ENCODE data around the gene EDN2. TPM values are rescaled to one million over a fixed set of nuclear protein-coding genes. Genes with fewer than 3 reads are reported as not detected.

EDN2 gene
- total RNA-seq, 1 experiment from 2014 or later: 0.40 TPM

GRCh38 chr1:41465741-41466140 lies 18.7 kb downstream of the EDN2 start:
- DNase-seq (ENCODE audit: low read depth): no peak

GRCh38 chr1:41464885-41465284 lies 19.6 kb downstream of the EDN2 start:
- peak; percentile 41 for DNase-seq (ENCODE audit: low read depth)

- no peak for DNase-seq (ENCODE audit: low read depth)
Observed at GRCh38 chr1:41463516-41463915, 21.0 kb downstream of the EDN2 start.

- DNase-seq (ENCODE audit: low read depth): no peak
Observed at GRCh38 chr1:41462680-41463004, 21.8 kb downstream of the EDN2 start.

GRCh38 chr1:41461790-41462679 lies 22.4 kb downstream of the EDN2 start:
- no peak for DNase-seq (ENCODE audit: low read depth)

GRCh38 chr1:41456847-41457540 lies 27.5 kb downstream of the EDN2 start:
- DNase-seq (ENCODE audit: low read depth): no peak

GRCh38 chr1:41455479-41456332 lies 28.8 kb downstream of the EDN2 start:
- peak; percentile 73 for DNase-seq (ENCODE audit: low read depth)

- peak; percentile 78 for DNase-seq (ENCODE audit: low read depth)
Observed at GRCh38 chr1:41454406-41454805, 30.1 kb downstream of the EDN2 start.

- DNase-seq (ENCODE audit: low read depth): no peak
Observed at GRCh38 chr1:41452704-41453290, 31.7 kb downstream of the EDN2 start.

GRCh38 chr1:41450747-41451285 lies 33.7 kb downstream of the EDN2 start:
- no peak for DNase-seq (ENCODE audit: low read depth)

- DNase-seq (ENCODE audit: low read depth): no peak
Observed at GRCh38 chr1:41449326-41449921, 35.1 kb downstream of the EDN2 start.

GRCh38 chr1:41448821-41449220 lies 35.7 kb downstream of the EDN2 start:
- DNase-seq (ENCODE audit: low read depth): no peak

GRCh38 chr1:41447995-41448770 lies 36.3 kb downstream of the EDN2 start:
- DNase-seq (ENCODE audit: low read depth): no peak

GRCh38 chr1:41446851-41447610 lies 37.5 kb downstream of the EDN2 start:
- DNase-seq (ENCODE audit: low read depth): no peak

- DNase-seq (ENCODE audit: low read depth): no peak
Observed at GRCh38 chr1:41444785-41445184, 39.7 kb downstream of the EDN2 start.

GRCh38 chr1:41444246-41444645 lies 40.2 kb downstream of the EDN2 start:
- no peak for DNase-seq (ENCODE audit: low read depth)

- DNase-seq (ENCODE audit: low read depth): no peak
Observed at GRCh38 chr1:41442697-41443251, 41.7 kb downstream of the EDN2 start.

GRCh38 chr1:41440321-41441085 lies 44.0 kb downstream of the EDN2 start:
- DNase-seq (ENCODE audit: low read depth): no peak

GRCh38 chr1:41439234-41439633 lies 45.2 kb downstream of the EDN2 start:
- no peak for DNase-seq (ENCODE audit: low read depth)
